ENCODE results near the gene FUS. TPM values are rescaled to one million over a fixed set of nuclear protein-coding genes. Genes with fewer than 3 reads are reported as not detected.

FUS gene
- total and polyA plus RNA-seq, 2 of the 13 experiments (the other 11 are each of a cell fraction or from before 2014, with no cell fraction given): 68.1 to 168 TPM

DNA sequence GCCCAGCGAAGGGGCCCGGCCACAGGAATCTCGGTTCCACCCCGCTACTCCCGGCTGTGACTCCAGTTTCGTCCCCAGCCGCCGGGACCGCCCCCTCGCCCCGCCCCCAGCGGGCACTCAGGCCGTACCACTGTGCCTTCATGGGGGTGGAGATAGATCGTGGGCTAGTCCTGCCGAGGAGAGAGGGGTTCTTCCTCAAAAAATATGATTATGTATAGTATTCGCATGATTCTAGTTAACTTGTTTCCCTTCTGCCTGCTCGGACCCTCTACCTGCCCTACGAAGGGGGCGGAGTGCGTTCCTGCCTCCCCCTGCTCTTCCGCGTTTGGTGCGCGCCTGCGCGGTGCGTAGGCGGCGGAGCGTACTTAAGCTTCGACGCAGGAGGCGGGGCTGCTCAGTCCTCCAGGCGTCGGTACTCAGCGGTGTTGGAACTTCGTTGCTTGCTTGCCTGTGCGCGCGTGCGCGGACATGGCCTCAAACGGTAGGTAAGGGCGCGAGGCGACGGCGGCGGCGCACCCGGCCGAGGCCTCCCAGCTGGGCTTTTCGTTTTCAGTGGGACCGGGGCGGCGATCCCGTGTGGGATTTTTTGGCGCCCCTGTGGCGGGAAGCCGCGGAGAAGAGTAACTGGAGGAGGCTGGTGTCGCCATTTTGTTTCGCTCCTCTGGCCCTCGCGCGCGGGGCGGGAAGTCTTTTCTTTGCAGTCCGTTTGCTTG, at the start of gene FUS (continued):
- peak; percentile 57 for TF ChIP-seq PATZ1 (CRISPR knock-in tag; IDR thresholded peaks at IDR 0.05)
- TF ChIP-seq THAP8 (CRISPR knock-in tag; IDR thresholded peaks at IDR 0.05; ENCODE audit: borderline replicate concordance): no peak; the same call in 1 of the 2 replicates
- TF ChIP-seq KLF11 (CRISPR knock-in tag; IDR thresholded peaks at IDR 0.05): peak; percentile 93; the same call in 1 of the 2 replicates
- no peak for TF ChIP-seq CC2D1A (CRISPR knock-in tag; IDR thresholded peaks at IDR 0.05)
- TF ChIP-seq, protein P1, sequence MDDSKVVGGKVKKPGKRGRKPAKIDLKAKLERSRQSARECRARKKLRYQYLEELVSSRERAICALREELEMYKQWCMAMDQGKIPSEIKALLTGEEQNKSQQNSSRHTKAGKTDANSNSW (CRISPR knock-in tag; IDR thresholded peaks at IDR 0.05; ENCODE audit: borderline replicate concordance): peak; percentile 45; the same call in 1 of the 2 replicates
- no peak for TF ChIP-seq ZNF253 (CRISPR knock-in tag; IDR thresholded peaks at IDR 0.05; ENCODE audit: borderline replicate concordance)
- TF ChIP-seq IRF2 (CRISPR knock-in tag; IDR thresholded peaks at IDR 0.05): no peak; the same call in 1 of the 2 replicates
- TF ChIP-seq TCF7 (IDR thresholded peaks at IDR 0.05; ENCODE audit: low read depth): no peak
- TF ChIP-seq GTF2F1 (IDR thresholded peaks at IDR 0.05; ENCODE audit: low read length): peak; percentile 97
- no peak for TF ChIP-seq ZBTB40 (IDR thresholded peaks at IDR 0.05)
- TF ChIP-seq ZBTB40 (CRISPR knock-in tag; IDR thresholded peaks at IDR 0.05): peak; percentile 59; the same call in 1 of the 2 replicates
- peak; percentile 94; the same call in 1 of the 2 replicates for TF ChIP-seq ZNF383 (CRISPR knock-in tag; IDR thresholded peaks at IDR 0.05; ENCODE audit: borderline replicate concordance)
- peak; percentile 39 for TF ChIP-seq GATAD2A (CRISPR knock-in tag; IDR thresholded peaks at IDR 0.05)
- TF ChIP-seq IKZF4 (CRISPR knock-in tag; IDR thresholded peaks at IDR 0.05; ENCODE audit: borderline replicate concordance, low read depth, not compliant biosample characterization): peak; percentile 35
- TF ChIP-seq MXD4 (CRISPR knock-in tag; IDR thresholded peaks at IDR 0.05): peak; percentile 78
- peak; percentile 63 for TF ChIP-seq HMG20B (CRISPR knock-in tag; conservative IDR thresholded peaks at IDR 0.05)
- peak; percentile 36; the same call in 1 of the 2 replicates for TF ChIP-seq ZNF713 (CRISPR knock-in tag; IDR thresholded peaks at IDR 0.05)
- TF ChIP-seq POGZ (CRISPR knock-in tag; IDR thresholded peaks at IDR 0.05): peak; percentile 69
- no peak for TF ChIP-seq MAFG (CRISPR knock-in tag; IDR thresholded peaks at IDR 0.05)

All from HepG2 (cell line).